HFFc6 (cell line): ENCODE measurements around the gene IFI35. TPM values are rescaled to one million over a fixed set of nuclear protein-coding genes. Genes with fewer than 3 reads are reported as not detected.

Source experiments
- DNase-seq: peaks from one replicate; pipeline ENCODE4 v3.0.0-alpha.2; 2018
- H3K27ac Mint-ChIP-seq: 2 replicates; pipeline ENCODE4 v1.8.0; 2020; ENCODE audit warnings: mild to moderate bottlenecking, mixed read lengths
- H3K27me3 Mint-ChIP-seq: 2 replicates; pipeline ENCODE4 v1.8.0; 2021; ENCODE audit warnings: mild to moderate bottlenecking, moderate library complexity, mixed read lengths; ENCODE audit not compliant: insufficient read depth
- H3K36me3 Mint-ChIP-seq: 2 replicates; pipeline ENCODE4 v1.8.0; 2021; ENCODE audit warnings: low read depth, mixed read lengths
- H3K4me1 Mint-ChIP-seq: 2 replicates; pipeline ENCODE4 v1.8.0; 2020; ENCODE audit warnings: low read depth, mixed read lengths
- H3K4me3 Mint-ChIP-seq: 2 replicates; pipeline ENCODE4 v1.8.0; 2020; ENCODE audit warnings: mild to moderate bottlenecking, moderate library complexity, mixed read lengths
- H3K9me3 Mint-ChIP-seq: 2 replicates; pipeline ENCODE4 v1.8.0; 2020; ENCODE audit warnings: mild to moderate bottlenecking, mixed read lengths
- total RNA-seq, 6 experiments: library from RNA; stranded (reverse); fragmentation: NEBNext Ultra II Directional; extraction: Animal tissue kit (Norgen Biotek cat#: 25700); gene quantifications; 2 replicates in 1 of 6; 3 replicates in 5 of 6; pipeline ENCODE4 v1.2.3, GENCODE V29; 2021
- TF ChIP-seq, protein P1 (sequence below): fragments of 200-600 bp; sonication (generic); IDR thresholded peaks from 2 replicates; pipeline ENCODE4 v1.5.0; 2021; ENCODE audit warnings: antibody characterized with exemption, mild to moderate bottlenecking

The IFI35 gene
- total RNA-seq, 6 experiments from 2014 or later, result 6.3 to 22.4 (median 18.8) TPM

DNA sequence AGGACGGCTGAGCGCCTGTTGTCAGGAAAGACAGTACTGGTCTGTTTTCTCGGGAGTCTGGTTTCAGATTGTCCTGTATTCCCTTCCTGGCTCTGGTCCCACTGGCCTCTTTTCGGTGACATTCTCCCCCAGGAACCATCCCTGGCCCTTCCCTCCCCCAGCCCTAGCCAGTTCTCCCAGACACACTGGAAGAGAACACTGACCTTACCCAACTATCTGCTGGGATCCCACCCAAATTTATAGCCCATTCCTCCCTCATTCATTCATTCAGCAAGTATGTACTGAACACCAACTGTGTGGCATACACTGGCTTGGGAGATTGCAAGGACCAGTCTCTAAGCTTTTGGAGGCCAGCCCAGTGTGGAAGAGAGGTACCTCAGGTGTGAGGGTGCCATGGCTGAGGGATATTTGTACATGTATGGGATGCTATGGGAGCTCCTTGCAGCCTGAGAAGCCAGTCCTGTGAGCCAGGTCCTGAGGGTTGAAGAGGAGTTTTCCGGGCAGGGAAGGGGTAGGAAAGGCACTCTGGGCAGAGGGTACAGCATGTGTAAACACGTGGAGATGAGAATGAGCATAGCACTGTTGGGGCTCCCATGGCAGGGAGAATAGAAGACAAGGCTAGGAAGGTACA, 23.7 kb downstream of the IFI35 start:
- TF ChIP-seq, protein P1, sequence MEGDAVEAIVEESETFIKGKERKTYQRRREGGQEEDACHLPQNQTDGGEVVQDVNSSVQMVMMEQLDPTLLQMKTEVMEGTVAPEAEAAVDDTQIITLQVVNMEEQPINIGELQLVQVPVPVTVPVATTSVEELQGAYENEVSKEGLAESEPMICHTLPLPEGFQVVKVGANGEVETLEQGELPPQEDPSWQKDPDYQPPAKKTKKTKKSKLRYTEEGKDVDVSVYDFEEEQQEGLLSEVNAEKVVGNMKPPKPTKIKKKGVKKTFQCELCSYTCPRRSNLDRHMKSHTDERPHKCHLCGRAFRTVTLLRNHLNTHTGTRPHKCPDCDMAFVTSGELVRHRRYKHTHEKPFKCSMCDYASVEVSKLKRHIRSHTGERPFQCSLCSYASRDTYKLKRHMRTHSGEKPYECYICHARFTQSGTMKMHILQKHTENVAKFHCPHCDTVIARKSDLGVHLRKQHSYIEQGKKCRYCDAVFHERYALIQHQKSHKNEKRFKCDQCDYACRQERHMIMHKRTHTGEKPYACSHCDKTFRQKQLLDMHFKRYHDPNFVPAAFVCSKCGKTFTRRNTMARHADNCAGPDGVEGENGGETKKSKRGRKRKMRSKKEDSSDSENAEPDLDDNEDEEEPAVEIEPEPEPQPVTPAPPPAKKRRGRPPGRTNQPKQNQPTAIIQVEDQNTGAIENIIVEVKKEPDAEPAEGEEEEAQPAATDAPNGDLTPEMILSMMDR, result no peak
- Mint-ChIP-seq H3K4me3 (no peak overlapping the region), H3K27me3 (peaks cover 8% of the 10 kb centered on the region), H3K9me3 (no peaks in the 10 kb centered on the region), H3K4me1 (no peaks in the 10 kb centered on the region), H3K27ac (no peak overlapping the region), H3K36me3 (no peaks in the 10 kb centered on the region)
- DNase-seq, result no peak

DNA sequence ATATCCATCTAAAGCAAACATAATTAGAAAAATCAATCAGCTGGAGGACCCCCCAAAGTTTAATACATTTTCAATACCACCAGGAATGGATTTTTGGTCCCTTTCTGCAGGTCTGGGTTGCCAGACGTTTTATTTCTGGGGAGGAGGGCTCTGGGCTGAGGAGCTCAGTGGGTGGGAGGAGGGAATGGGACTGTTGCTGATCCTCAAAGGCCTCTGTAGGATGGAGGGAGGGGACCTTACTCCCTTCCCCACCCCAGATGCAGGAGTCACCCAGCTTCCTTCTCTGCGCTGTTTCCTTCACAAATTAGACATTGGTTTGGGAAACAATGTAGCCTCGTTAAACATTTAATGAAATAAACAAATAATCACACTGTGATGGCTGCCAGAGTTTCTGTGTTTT, 25.1 kb downstream of the IFI35 start:
- Mint-ChIP-seq H3K36me3 (no peaks in the 10 kb centered on the region), H3K27me3 (peaks cover 5% of the 10 kb centered on the region), H3K4me3 (no peak overlapping the region), H3K9me3 (no peaks in the 10 kb centered on the region), H3K4me1 (no peaks in the 10 kb centered on the region), H3K27ac (no peak overlapping the region)
- DNase-seq, result no peak
- TF ChIP-seq, protein P1, result no peak

DNA sequence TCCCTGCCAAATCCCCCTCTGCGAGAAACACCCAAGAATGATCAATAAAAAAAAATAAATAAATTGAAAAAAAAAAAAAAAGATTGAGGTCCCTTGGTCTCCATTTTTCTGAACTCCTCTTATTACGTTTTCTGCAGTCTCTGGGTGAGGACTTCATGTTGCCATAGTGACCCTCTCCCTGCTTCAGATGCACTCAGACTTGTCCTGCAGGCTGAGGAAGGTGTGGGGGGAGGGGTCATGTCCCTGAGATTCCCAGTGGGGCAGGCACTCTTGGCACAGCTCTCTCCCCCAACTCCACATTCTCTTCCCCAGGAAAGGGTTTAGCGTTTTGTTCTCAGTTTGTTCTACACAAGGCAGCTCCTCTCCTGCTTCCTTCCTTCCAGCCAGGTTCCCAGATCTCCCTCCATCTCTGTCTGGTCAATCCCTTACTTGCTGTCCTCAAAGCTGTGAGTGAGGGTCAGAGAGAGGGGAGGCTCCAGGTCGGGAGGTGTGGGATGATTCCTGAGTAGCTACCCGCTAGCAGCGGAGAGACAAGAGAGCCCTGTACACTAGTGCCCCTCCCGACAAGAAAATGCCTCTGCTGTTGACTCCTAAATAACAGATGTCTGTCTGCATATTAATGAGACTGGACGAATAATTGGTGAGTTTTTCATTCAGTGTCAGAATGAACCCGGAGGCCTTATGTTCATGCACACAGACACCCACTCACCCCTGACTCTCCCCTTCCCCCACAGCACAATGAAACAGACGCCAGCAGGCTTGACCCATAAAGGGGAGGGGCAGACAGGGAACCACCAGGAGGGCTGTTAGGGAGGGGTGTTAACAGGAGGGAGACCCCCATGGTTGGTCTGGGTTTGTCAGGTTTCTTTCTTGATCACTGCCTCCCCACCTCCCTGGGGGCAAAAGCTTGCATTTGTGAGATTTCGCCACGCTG, 27.6 kb downstream of the IFI35 start:
- Mint-ChIP-seq H3K27me3 (peaks cover 1% of the 10 kb centered on the region), H3K27ac (no peak overlapping the region), H3K36me3 (no peaks in the 10 kb centered on the region), H3K4me3 (no peak overlapping the region), H3K9me3 (no peaks in the 10 kb centered on the region), H3K4me1 (no peaks in the 10 kb centered on the region)
- DNase-seq, result no peak
- TF ChIP-seq, protein P1, result no peak

DNA sequence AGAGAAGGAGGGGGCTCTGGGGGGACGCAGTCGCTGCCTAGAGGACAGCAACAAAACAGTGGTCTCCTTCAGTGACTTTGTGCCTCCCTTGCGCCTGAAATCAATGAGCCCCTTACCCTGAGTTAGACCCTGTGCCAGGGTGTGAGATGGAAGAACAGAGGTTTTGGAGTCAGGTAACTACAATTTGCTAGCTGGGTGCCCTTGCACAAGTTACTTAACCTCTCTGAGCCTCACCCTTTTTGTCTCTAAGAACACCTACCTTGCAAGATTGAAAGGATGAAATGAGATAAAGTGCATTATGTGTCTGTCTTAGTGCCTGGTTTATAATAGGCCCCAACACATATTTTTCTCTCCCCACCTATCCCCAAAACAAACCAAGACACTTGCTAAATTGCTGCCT, 28.3 kb downstream of the IFI35 start:
- Mint-ChIP-seq H3K4me1 (no peaks in the 10 kb centered on the region), H3K27me3 (peaks cover 1% of the 10 kb centered on the region), H3K36me3 (no peaks in the 10 kb centered on the region), H3K9me3 (no peaks in the 10 kb centered on the region), H3K27ac (no peak overlapping the region), H3K4me3 (no peak overlapping the region)
- TF ChIP-seq, protein P1, result no peak
- no peak for DNase-seq

DNA sequence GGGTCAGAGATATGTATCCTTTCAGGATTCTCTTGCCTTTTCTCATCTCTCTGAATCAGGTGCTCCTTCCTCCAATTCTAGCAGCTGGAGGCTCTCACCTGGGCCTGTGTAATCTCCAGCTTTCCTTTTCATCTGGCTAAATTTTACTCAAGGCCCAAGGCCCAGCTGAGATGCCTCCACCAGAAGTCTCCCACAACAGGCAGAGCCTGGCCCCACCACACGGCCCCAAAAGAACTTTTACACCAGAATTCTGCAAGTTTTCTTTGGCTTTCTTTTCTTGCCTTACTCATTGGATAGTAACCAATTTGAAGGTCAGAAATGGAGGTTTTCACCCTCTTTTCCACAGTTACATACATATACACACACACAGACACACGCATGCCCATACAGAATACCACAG, 33.1 kb downstream of the IFI35 start:
- Mint-ChIP-seq H3K4me1 (peaks cover 21% of the 10 kb centered on the region), H3K27ac (no peak overlapping the region), H3K27me3 (no peaks in the 10 kb centered on the region; the same call in 1 of the 2 replicates), H3K36me3 (no peaks in the 10 kb centered on the region), H3K4me3 (no peak overlapping the region), H3K9me3 (no peaks in the 10 kb centered on the region)
- DNase-seq, result no peak
- TF ChIP-seq, protein P1, result no peak
